ENCODE results near the gene SH3BP4. TPM values are rescaled to one million over a fixed set of nuclear protein-coding genes. Genes with fewer than 3 reads are reported as not detected.

SH3BP4 gene
- total RNA-seq, 1 experiment from 2014 or later = 28.2 TPM

DNA sequence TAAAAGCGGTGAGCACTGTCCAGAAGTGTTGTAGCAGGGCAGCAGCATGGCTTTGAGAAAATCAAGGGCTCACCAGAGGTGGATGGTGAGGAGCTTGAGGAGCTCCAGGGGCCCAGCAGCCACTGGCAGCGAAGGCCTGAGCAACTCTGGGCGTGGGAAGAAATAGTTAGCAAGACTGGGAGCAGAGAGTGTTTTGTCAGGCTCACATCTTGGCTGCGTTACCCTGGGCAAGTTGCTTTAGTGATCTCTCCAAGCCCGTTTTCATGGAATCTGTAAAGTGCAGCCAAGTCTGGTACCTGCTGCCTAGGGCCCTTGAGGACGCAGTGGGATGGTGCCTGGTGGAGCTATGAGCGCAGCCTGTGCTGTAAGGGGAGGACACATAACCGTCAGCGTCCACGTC is 78.3 kb downstream of the SH3BP4 start:
- DNase-seq (ENCODE audit: extremely low read depth, low read depth) = no peak

DNA sequence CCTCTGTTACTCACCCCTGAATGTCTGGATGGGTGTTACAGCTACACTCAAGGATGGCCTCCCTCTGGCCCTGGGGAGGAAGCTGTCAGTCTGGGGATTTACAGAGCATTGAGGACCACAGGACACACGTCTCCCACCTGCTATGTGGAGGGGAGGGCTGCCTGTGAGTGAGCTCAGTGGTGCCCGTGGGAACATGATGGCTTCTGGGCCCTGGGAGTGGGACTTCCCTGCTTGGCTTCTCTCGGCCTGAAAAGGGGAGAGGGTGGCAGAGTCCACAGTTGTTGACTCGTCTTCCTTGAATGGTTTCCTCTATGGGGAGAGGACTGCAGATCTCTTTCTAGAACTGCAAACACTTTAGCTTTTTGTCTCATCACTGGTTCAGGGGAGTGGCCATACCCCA is 79.1 kb downstream of the SH3BP4 start:
- DNase-seq (ENCODE audit: extremely low read depth, low read depth) = no peak

- DNase-seq (ENCODE audit: extremely low read depth, low read depth) = no peak
These were observed 80.0 kb downstream of the SH3BP4 start for GRCh38 chr2:235031686-235032373.

DNA sequence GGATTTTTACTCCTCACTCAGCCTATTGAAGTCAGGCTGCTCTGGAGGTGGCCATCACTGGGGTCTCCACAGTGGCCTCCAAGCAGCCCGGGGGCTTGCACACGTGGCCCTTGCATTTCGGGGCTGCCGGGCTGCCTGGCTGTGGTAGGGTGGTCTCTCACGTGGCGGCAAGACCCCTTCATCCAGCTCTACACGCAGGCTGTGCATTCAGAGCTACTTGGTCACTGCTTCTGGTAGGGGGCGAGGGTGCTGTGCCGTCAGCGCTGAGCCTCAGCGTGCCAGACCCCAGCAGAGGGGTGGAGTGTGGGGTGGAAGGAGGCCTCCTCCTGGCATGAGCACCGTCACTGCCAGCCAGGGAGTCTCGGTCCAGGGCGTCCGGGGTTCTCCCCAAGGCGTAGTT is 80.6 kb downstream of the SH3BP4 start:
- DNase-seq (ENCODE audit: extremely low read depth, low read depth) = no peak

DNA sequence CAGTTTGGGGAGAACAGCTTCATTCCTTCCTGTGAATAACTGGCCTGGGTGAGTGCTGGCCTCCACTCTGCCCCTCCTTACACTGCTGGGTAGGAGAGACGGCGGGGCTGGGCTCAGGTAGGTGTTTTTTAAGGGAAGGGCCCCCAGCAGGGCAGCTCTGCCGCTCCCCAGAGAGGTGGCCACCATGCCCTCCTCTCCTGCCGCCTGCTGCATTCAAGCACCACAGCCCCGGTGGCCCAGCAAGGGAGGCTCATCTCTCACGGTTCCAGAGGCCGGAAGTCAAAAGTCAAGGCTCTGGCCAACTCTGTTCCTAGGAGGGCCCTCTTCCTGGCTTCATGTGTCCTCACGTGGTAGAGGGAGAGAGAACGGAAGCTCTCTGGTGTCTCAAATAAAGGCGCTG is 81.1 kb downstream of the SH3BP4 start:
- no peak for DNase-seq (ENCODE audit: extremely low read depth, low read depth)

DNA sequence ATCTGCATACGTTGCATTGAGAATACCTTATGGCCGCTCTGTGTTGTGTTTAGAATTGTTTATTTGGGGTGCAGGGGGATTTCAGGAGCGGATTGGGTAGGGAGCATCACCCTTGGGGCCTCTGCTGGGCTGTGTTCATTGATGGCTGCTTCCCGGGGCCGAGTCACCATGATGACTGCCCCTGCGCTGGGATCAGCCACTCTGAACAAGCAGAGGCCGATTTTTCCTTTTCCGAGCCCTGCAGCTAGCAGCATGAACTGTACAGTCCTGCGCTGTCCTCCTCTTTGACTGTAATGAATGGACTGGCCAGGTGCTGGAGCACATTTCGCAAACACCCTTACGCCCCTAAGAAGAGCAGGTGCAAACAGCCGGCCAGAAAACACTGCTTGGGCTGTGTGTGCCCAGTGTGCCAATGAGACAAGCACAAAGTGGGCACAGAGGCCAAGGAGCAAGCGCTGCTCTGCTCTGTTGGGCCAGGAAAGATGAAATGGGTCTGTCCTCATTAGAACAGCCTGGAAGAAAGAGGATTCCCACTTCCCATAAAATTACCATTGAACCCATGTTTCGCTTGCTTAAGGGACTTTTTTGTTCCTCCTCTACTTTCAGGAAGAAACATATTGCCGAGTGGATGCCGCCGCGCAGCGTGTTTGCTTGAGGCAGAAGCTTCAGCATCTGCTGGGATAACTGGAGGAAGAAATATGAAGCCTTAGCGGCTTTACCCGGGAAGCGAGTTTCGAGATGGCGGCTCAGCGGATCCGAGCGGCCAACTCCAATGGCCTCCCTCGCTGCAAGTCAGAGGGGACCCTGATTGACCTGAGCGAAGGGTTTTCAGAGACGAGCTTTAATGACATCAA is 82.7 kb downstream of the SH3BP4 start:
- no peak for DNase-seq (ENCODE audit: extremely low read depth, low read depth)

DNA sequence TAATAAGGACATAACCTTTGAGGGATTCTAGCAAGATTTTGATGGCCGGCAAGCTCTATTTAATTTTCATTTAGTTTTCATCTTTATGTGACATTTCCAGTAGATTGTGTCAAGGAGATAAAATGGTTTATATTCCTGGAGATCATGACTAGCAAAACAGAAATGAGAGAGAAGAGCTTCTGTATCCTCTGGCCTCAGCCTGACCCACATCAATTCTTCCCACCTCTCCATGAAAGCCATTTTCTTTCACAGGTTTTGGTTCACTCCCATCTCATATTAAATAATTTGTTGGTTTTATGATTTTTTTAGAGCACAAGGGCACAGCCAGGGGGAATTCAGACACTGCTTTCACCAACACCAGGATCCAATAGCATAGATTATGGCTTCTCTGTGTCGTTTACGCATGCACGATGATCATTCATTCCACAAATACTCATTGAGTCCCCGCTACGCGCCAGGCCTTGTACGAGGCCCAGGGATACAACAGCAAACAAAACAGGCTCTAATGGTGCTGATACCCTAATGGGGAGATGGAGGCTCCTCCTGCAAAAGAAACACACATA is 85.9 kb downstream of the SH3BP4 start:
- DNase-seq (ENCODE audit: extremely low read depth, low read depth) = no peak

DNA sequence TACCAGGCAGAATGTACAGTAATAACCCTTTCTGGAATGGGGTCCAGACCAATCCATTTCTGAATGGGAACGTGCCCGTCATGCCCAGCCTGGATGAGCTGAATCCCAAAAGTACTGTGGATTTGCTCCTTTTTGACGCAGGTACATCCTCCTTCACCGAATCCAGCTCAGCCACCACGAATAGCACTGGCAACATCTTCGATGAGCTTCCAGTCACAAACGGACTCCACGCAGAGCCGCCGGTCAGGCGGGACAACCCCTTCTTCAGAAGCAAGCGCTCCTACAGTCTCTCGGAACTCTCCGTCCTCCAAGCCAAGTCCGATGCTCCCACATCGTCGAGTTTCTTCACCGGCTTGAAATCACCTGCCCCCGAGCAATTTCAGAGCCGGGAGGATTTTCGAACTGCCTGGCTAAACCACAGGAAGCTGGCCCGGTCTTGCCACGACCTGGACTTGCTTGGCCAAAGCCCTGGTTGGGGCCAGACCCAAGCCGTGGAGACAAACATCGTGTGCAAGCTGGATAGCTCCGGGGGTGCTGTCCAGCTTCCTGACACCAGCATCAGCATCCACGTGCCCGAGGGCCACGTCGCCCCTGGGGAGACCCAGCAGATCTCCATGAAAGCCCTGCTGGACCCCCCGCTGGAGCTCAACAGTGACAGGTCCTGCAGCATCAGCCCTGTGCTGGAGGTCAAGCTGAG is 89.6 kb downstream of the SH3BP4 start:
- DNase-seq (ENCODE audit: extremely low read depth, low read depth) = no peak

GRCh38 chr2:235041918-235042575 is 90.2 kb downstream of the SH3BP4 start:
- DNase-seq (ENCODE audit: extremely low read depth, low read depth) = no peak

- DNase-seq (ENCODE audit: extremely low read depth, low read depth) = no peak
These were observed 91.0 kb downstream of the SH3BP4 start for GRCh38 chr2:235042576-235043515.

- DNase-seq (ENCODE audit: extremely low read depth, low read depth) = no peak
These were observed 92.1 kb downstream of the SH3BP4 start for GRCh38 chr2:235043762-235044500.

GRCh38 chr2:235044501-235045271 is 92.9 kb downstream of the SH3BP4 start:
- DNase-seq (ENCODE audit: extremely low read depth, low read depth) = no peak

GRCh38 chr2:235045336-235045972 is 93.6 kb downstream of the SH3BP4 start:
- DNase-seq (ENCODE audit: extremely low read depth, low read depth) = no peak

DNA sequence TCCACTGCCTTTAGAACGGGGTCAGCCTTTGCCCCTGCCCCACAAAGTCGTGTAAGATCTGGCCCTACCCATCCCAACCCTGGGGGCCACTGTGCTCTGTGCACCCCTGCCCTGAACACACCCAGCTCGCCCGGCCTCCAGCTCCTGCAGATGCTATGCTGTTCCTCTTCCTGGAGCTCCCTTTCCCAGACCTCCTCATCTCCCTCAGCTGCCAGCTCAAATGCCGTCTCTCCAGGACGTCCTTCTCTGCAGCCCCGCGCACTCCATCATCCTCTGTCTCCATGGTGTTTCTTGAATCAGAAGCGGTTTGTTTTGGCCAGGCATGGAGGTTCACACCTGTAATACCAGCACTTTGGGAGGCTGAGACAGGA is 94.1 kb downstream of the SH3BP4 start:
- DNase-seq (ENCODE audit: extremely low read depth, low read depth) = no peak

DNA sequence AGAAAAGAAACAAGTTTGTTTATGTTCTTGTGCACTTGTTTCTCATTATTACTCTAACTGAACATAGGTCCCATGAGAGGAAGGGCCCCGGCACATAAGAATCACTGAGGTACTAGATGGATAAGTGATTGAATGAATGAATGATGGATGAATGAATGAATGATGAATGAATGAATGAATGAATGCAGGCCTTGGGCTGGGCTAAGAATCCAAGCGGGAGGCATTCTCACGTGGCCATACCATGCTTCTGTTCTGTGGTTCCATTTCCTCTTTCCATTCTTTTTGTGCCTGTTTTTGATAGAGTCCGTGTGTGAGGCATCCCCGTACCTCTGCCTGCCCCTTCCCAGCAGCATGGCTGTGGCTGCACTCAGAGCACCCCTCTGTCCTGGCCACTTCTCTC is 94.8 kb downstream of the SH3BP4 start:
- no peak for DNase-seq (ENCODE audit: extremely low read depth, low read depth)

DNA sequence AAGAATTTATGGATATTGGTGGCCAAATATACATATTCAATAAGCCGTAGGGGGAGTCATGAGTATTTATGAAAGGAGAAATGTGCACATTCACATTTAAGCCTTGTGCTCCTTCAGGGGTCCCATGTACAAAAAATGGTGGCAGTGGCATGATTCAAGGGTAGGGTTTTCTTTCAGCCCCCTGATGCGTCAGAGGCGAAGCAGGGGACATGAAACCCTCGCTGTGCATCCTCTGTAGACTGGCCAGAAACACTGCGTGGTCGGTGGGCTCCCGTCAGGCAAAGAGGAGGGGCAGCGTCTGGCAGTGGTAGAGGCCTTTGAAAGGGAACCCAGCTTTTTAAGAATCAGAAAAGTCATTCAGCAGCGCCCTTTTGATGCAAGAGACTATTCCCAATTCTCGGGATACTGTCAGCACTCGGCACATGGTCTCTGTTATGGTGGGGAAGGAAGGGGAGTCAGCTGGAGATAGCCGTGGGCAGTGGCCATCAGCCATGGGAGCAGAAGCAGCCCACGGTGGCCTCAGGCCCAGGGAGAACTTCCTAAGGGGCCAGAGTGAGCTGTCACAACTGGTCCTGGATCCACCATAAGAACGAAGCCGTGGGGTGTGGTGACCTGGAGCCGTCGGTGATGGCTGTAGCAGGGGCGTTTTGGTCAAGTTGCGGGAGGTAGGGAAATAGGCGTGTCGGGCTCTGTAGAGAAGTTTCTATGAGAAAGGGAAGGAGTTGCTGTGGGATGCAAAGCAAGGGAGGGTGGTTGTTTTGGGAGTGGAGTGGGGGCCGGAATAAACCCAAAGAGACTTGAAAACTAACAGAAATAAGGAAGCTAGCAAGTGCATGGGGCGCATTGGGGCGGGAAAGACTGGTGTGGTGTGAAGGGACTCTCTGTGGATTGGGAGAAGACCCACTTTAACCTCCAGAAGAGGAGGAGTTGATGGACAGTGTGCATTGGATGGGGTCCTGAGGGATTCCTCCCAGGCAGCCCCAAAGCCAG is 95.6 kb downstream of the SH3BP4 start:
- no peak for DNase-seq (ENCODE audit: extremely low read depth, low read depth)

All from NCI-H460 (cell line).